ENCODE data around the gene MYO5B. TPM values are rescaled to one million over a fixed set of nuclear protein-coding genes. Genes with fewer than 3 reads are reported as not detected.

Gene MYO5B
- total RNA-seq, 4 donors from 2014 or later = 32.0 to 63.3 (median 46.8) TPM

DNA sequence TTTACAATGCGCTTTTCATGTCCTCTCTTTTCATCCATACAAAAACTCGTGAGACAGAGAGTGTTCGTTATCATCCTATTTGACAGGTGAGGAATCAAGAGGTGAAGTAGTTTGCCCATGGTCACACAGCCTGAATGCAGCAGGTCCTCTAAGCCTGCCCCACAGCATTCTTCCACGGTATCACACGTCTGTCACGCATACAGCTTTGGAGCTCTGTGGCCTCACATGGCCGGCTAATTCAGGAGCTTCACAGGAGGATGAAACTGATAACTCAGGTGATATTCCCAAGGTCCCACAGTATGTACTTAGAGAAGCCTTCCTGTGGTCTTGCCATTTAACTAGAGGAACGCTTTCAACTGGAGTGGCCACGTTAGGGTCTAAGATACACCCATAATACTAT lies 59.0 kb downstream of the MYO5B start:
- WGBS, 2 donors = 74 to 89% methylated on average over 8 to 9 of the region's 9 CpGs
- no peak overlapping the region for H3K27ac ChIP-seq
- intact Hi-C loops (cut with DNase I) = no loop called here
- TF ChIP-seq POLR2A (IDR thresholded peaks at IDR 0.05) (no peak), CTCF (IDR thresholded peaks at IDR 0.05) (no peak)
- DNase-seq = no peak
- no peaks in the 10 kb centered on the region for H3K36me3 ChIP-seq
- H3K27me3 ChIP-seq = no peaks in the 10 kb centered on the region
- H3K4me3 ChIP-seq = no peak overlapping the region
- peaks cover 0 to 28% (median 0%) of the 10 kb centered on the region in 3 donors for H3K4me1 ChIP-seq
- H3K9me3 ChIP-seq = no peaks in the 10 kb centered on the region

DNA sequence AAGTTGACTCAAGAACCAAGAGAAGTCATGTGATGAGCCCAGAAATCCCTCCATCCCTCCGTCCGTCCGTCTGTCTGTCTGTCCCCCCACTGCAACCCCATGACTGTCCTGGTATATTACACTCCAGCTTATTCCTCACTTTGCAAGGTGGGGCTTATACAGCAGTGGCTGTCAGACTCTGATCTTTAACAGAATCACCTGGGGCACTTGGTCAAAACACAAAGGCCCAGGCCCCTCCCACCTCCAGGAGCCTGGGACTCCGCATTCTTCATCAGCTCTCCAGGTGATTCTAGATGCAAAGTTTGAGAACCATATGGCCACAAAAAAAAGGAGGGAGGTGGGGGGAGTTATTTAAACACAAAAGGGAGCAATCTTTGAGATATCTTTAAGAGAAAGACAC lies 61.4 kb downstream of the MYO5B start:
- DNase-seq = no peak
- intact Hi-C loops (cut with DNase I) = no loop called here
- Histone ChIP-seq H3K36me3 (no peaks in the 10 kb centered on the region), H3K4me3 (no peak overlapping the region), H3K9me3 (no peaks in the 10 kb centered on the region), H3K4me1 (peaks cover 0 to 40% (median 0%) of the 10 kb centered on the region in 3 donors), H3K27me3 (peaks cover 0 to 6% (median 0%) of the 10 kb centered on the region in 4 donors), H3K27ac (no peak overlapping the region)
- 69 to 92% methylated on average over 4 of the region's 4 CpGs for WGBS, 2 donors
- no peak for TF ChIP-seq POLR2A (IDR thresholded peaks at IDR 0.05)
- no peak for TF ChIP-seq CTCF (IDR thresholded peaks at IDR 0.05)

DNA sequence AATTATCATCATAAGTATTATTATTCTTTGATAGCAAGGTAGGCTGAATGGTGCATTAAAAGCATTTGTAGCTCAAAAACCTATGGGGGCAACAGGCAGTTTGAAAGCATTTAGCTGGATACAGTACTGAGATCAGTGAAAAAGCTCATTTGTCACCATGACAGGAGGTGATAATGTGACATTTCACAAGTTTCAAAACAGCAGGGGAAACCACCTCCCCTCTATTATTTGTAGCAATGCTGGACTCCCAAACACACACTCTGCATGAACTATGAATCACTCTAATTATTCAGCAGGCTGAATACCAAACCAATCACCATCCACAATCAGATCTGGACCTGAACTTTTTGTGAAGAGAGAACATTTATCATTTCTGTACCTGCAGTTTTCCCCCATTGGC lies 63.4 kb downstream of the MYO5B start:
- intact Hi-C loops (cut with DNase I) = no loop called here
- DNase-seq = no peak
- no peak for TF ChIP-seq POLR2A (IDR thresholded peaks at IDR 0.05)
- H3K36me3 ChIP-seq = no peaks in the 10 kb centered on the region
- no peak overlapping the region for H3K27ac ChIP-seq
- H3K4me1 ChIP-seq = peaks cover 0 to 53% (median 0%) of the 10 kb centered on the region in 3 donors
- H3K27me3 ChIP-seq = peaks cover 0 to 8% (median 0%) of the 10 kb centered on the region in 4 donors
- no peak overlapping the region for H3K4me3 ChIP-seq
- H3K9me3 ChIP-seq = no peaks in the 10 kb centered on the region

DNA sequence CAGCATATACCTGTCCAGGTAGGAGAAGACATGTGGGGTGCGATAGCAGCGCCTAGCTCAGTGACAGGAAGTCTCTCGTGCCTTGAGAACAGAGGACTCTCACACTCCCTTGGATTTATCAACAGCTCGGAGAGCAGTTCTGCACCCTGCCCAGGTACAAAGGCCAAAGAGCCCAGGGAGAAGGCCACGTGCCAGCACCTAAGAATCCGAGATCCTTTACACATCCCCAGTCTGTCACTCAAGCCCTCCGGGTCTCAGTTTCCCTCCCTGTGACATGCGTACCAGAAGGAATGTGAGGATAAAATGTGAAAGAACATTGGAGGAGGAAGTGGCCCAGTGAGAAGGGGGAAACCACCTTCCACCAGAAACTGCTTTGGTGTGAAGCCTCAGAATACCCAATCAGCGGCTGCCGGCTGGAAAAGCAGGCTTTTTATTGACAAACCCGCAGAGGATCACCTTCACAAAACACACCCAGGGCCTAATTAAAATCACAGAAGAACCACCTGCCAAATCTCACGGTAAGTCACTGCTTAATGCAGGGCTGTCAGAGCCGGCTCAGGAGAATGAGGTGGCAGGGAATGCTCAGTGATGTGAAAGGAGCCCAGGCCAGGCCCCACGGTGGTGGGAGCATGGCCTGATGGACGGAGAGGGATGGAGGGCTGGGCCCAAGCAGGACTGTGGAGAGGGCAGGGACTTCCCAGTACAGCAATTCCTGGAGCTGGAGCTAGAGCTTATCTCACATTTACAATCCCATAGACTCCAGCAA lies 66.3 kb downstream of the MYO5B start:
- Histone ChIP-seq H3K9me3 (no peaks in the 10 kb centered on the region), H3K36me3 (no peaks in the 10 kb centered on the region), H3K27me3 (peaks cover 0 to 8% (median 0%) of the 10 kb centered on the region in 4 donors), H3K4me1 (peaks cover 0 to 47% (median 0%) of the 10 kb centered on the region in 3 donors), H3K27ac (peak overlapping the region; percentile 44 to 69 (median 49)), H3K4me3 (no peak overlapping the region)
- 63 to 70% methylated on average over 11 to 15 of the region's 15 CpGs for WGBS, 2 donors
- TF ChIP-seq CTCF (IDR thresholded peaks at IDR 0.05) = no peak
- no peak for TF ChIP-seq POLR2A (IDR thresholded peaks at IDR 0.05)
- intact Hi-C loops (cut with DNase I) = no loop called here
- DNase-seq = no peak

- H3K4me1 ChIP-seq = peaks cover 0 to 40% (median 0%) of the 10 kb centered on the region in 3 donors
- no peak for DNase-seq
- H3K4me3 ChIP-seq = no peak overlapping the region
- intact Hi-C loops (cut with DNase I) = no loop called here
- no peaks in the 10 kb centered on the region for H3K36me3 ChIP-seq
- TF ChIP-seq CTCF (IDR thresholded peaks at IDR 0.05) (no peak), POLR2A (IDR thresholded peaks at IDR 0.05) (no peak)
- peaks cover 0 to 8% (median 0%) of the 10 kb centered on the region in 4 donors for H3K27me3 ChIP-seq
- 53 to 80% methylated on average over 4 of the region's 4 CpGs for WGBS, 2 donors
- H3K9me3 ChIP-seq = no peaks in the 10 kb centered on the region
- peak overlapping the region in 3 of 4 donors; percentile 44 to 69 (median 45) for H3K27ac ChIP-seq
Measured at GRCh38 chr18:50127516-50128210, 67.3 kb downstream of the MYO5B start.

Data from esophagus squamous epithelium (tissue), 5 donors.